Activated CD8-positive, alpha-beta memory T cell treated with anti-CD3 and anti-CD28 coated beads, Interleukin-2, amount 50 U/mL, for 1 hour (primary cell): ENCODE data around the gene PSMB10.

Source experiments
- DNase-seq: peaks from one replicate; pipeline ENCODE4 v3.0.0-alpha.2; 2020; ENCODE audit errors: extremely low read depth

The PSMB10 gene

GRCh38 chr16:67963662-67964321, 27.1 kb upstream of the PSMB10 start:
- no peak for DNase-seq

- no peak for DNase-seq
These were observed 26.6 kb upstream of the PSMB10 start for GRCh38 chr16:67963292-67963661.

GRCh38 chr16:67962135-67962534, 25.5 kb upstream of the PSMB10 start:
- DNase-seq, result no peak

DNA sequence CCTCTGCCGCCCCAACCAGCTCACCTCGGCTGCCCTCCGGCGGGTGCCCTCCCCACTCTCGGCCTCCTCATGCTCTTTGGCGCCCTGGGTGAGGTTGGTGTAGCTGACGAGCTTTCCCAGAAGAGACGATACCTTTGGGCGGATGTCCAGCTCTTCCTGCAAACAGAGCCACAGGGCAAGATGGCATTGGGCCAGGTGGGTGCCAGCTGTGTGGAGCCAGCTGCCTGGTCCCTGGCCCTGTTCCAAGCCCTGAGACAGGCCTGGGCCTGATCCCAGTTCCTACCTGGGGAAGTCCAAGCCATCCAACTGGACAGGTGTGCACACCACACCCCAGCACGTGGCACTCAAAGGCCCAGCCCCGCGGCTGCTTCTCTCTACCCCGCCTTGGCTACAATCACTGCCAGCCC, 24.9 kb upstream of the PSMB10 start:
- DNase-seq, result no peak

GRCh38 chr16:67959536-67960329, 23.1 kb upstream of the PSMB10 start:
- DNase-seq, result no peak

DNA sequence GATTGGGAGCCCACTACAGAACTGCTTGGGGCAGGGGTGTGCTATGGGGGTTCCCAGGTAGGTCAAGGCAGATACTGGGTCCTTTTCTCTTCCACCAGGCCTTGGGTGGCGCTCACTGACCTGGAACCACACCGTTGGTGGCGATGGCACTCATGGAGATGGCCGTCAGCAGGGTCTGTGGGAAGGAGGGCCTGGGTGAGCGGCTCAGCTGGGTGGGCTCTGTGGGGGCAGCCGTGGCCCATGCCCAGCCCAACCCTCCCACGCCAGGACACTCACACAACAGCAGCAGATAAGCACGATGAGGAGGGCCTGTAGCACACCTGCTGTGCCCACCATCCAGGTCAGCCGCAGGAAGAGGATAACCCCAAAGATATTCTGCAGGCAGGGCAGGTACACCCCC, 21.0 kb upstream of the PSMB10 start:
- no peak for DNase-seq

DNA sequence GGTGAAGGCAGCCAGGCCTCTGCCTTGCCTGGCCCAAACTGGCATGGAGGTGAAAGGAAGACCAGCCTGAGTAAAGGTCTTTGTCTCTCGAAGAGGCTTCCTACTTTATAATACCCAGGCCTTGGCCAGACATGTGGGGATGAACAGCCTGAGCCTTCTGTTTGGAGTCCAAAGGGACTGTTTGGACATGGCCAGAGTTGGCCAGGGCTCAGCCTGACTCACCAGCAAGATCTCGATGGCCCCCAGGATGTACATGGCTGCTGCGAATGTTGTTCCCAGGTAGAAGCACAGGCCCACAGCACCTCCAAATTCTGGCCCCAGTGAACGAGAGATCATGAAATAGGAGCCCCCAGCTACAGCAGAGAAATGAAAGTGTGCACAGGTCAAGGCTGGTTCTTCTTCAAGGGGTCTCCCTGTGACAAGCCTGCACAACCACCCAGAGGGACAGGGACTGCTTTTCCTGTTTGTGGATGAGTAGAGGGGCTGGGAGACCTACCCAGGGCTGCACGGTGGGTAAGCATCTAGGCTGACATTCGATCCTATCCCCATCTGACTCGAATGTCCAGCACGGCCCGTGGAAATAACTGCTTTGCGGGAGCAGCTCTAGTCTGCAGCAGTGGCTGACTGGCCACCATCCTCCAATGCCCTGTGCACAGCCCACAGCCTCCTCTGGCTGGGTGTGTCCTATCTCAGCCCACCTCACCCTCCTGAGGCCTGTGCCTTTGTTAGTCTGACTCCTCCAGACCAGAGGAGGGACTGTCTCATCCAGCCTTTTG, 18.0 kb upstream of the PSMB10 start:
- no peak for DNase-seq

DNA sequence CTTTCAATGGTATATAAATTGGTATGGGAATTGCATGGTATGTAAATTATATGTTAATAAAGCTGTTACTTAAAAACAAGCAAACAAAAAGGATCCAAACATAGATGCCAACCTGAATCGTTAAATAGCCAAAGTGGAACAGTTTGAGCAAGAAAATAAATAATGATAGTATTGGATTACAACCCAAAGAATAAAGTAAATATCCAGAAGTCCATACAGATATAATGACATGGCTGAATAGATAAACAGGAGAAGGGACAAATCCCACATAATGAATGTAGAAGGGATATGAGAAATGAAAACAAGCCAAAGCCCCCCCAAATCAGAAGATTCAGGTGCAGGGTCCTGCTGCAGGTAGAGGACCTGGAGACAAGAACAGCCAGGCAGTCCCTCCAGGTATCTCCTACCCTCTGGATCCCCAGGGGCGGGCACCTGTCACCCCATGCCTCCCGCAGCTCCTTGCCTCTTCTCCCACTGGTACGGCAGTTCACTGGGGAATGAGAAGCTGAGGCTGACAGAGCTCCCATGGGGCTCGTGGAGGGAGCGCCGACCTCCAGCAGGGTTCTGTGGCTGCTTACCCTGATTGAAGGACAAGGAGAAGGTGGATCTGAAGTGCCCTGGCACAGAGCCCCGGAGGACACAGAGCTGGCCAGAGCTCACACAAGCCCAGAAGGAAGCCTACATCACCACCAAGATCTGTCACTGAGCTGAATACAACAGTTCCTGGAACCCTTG, 17.2 kb upstream of the PSMB10 start:
- DNase-seq, result no peak

DNA sequence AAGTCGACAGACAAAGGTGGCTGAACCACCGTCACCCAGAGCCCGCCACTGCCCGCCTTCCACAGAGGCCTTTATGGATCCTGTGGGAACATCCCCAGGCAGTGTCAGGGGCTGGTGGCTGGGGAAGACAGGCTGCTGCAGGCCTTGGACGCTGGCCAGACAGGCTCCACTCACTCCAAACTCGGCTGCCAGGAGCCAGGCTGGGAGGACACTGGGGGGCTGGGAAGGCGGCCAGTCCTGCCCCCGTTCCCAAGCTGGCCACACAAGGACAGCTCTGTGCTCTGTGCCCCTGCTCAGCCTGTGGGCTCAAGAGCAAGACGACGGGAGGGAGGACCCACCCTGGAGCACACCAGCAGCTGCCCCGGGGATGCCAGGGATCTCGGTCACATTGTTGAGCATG, 14.8 kb upstream of the PSMB10 start:
- no peak for DNase-seq

- no peak for DNase-seq
These were observed 13.7 kb upstream of the PSMB10 start for GRCh38 chr16:67950335-67950843.

- DNase-seq, result no peak
These were observed 13.0 kb upstream of the PSMB10 start for GRCh38 chr16:67949645-67950044.

- no peak for DNase-seq
These were observed 11.4 kb upstream of the PSMB10 start for GRCh38 chr16:67948015-67948414.

DNA sequence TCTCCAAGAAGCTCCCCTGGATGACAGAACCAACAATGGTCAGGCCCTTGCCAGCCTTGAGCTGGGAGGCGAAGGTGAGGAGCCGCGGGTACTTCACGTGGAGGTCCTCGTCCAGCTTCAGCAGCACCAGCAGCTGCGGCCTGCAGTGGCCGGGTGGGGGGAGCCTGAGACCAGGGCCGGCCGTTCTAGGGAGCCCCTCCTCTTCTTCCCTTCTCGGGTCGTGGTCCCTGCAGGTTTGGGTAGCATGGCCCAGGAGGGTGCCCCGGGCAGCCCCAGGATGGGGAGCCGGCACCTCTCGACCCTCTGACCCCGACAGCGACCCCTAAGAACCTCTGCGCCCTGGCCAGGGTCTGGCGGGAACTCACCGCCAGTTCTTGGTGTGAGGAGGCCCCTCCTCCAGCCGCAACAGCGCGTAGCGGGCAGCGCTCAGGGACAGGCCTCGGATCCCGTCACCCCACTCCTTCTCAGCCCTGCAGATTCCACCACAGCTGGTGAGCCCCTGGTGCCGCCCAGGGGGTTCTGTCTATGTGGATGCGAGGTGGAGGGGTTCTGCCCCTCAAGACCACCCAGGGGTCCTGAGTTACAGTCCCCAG, 10.4 kb upstream of the PSMB10 start:
- no peak for DNase-seq

- DNase-seq, result no peak
These were observed 9.5 kb upstream of the PSMB10 start for GRCh38 chr16:67946128-67946569.

- no peak for DNase-seq
These were observed 8.8 kb upstream of the PSMB10 start for GRCh38 chr16:67945392-67945933.

- no peak for DNase-seq
These were observed 8.2 kb upstream of the PSMB10 start for GRCh38 chr16:67944690-67945391.

- DNase-seq, result no peak
These were observed 7.2 kb upstream of the PSMB10 start, which contains the start of gene LCAT for GRCh38 chr16:67943619-67944504. LCAT (minus strand) TSS chr16:67944120; CDS start chr16:67944101, 19 bp downstream.

DNA sequence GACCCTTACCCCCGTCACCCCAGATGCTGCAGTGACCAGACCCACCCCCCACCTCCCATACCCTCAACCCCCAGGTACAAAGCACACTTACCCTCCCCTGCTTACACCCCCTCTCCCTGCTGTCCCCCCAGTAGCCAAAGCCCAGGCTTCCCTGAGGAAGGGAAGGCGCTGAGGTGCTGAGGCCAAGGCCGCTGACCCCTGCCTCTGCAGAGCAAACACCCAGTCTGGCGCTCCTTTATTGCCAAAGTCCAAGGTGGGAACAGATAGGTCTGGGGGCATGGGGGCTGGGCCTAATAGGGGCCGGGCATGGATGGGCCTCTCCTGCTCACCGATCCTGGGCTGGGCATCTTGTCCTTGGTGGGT, 6.6 kb upstream of the PSMB10 start:
- no peak for DNase-seq

GRCh38 chr16:67942510-67943255, 6.0 kb upstream of the PSMB10 start:
- DNase-seq, result no peak
